CD14-positive monocyte (primary cell): Measurements from ENCODE around the gene PLD1. TPM values are rescaled to one million over a fixed set of nuclear protein-coding genes. Genes with fewer than 3 reads are reported as not detected.

ENCODE experiments used
- DNase-seq, 3 donors: peaks; one replicate each; pipeline ENCODE4 v3.0.0-alpha.2; 2011 to 2022
- H2AFZ ChIP-seq: 2 replicates; pipeline ENCODE4 v1.6.0; 2012; ENCODE audit warnings: mild to moderate bottlenecking, low read depth, low read length, inconsistent platforms; ENCODE audit not compliant: insufficient read depth, poor library complexity, severe bottlenecking
- H3K27ac ChIP-seq, 2 donors: 1 replicate in 1 of 2; 2 replicates in 1 of 2; pipeline ENCODE4 v1.5.1; 2012 to 2013; ENCODE audit warnings: low read length in 2 of 2, control low read depth in 1 of 2, inconsistent platforms in 1 of 2, low read depth in 1 of 2, mild to moderate bottlenecking in 1 of 2
- H3K27me3 ChIP-seq, 2 donors: one replicate each; pipeline versions ENCODE4 v1.6.0 to v1.6.1; 2011 to 2013; ENCODE audit warnings: low read length in 2 of 2; ENCODE audit not compliant: control insufficient read depth in 2 of 2, insufficient read depth in 2 of 2
- H3K36me3 ChIP-seq, 2 donors: replicated peaks in 1 of 2; 1 replicate in 1 of 2; 2 replicates in 1 of 2; pipeline versions ENCODE4 v1.5.1 to v1.6.1; 2012 to 2013; ENCODE audit warnings: low read length in 2 of 2, control low read depth in 1 of 2, inconsistent platforms in 1 of 2, mild to moderate bottlenecking in 1 of 2; ENCODE audit not compliant: insufficient read depth in 2 of 2, control insufficient read depth in 1 of 2
- H3K4me1 ChIP-seq, 2 donors: 1 replicate in 1 of 2; 2 replicates in 1 of 2; pipeline versions ENCODE4 v1.5.1 to v1.6.1; 2012 to 2013; ENCODE audit warnings: low read length in 2 of 2, control low read depth in 1 of 2, inconsistent platforms in 1 of 2, mild to moderate bottlenecking in 1 of 2, moderate library complexity in 1 of 2; ENCODE audit not compliant: insufficient read depth in 2 of 2, control insufficient read depth in 1 of 2
- H3K4me2 ChIP-seq: replicated peaks from 2 replicates; pipeline ENCODE3; 2012; ENCODE audit warnings: low read length, moderate library complexity, mild to moderate bottlenecking; ENCODE audit not compliant: poor library complexity, severe bottlenecking; ENCODE audit errors: extremely low read depth
- H3K4me3 ChIP-seq, 3 experiments: fragments of 200-600 bp in 1 of 3; sonication (generic) in 1 of 3; replicated peaks in 1 of 3; 1 replicate in 2 of 3; 2 replicates in 1 of 3; pipeline ENCODE4 v1.5.1; 2011 to 2013; ENCODE audit warnings: low read length in 3 of 3, mild to moderate bottlenecking in 3 of 3, control low read depth in 2 of 3, low read depth in 2 of 3, inconsistent platforms in 1 of 3, moderate library complexity in 1 of 3
- H3K79me2 ChIP-seq: 2 replicates; pipeline ENCODE4 v1.6.0; 2012; ENCODE audit warnings: mild to moderate bottlenecking, control low read depth, inconsistent platforms, low read length, moderate library complexity; ENCODE audit not compliant: insufficient read depth
- H3K9ac ChIP-seq: 2 replicates; pipeline ENCODE4 v1.6.0; 2017; ENCODE audit warnings: low read length, mild to moderate bottlenecking; ENCODE audit not compliant: insufficient read depth, poor library complexity, severe bottlenecking
- H3K9me3 ChIP-seq, 2 donors: replicated peaks in 1 of 2; 1 replicate in 1 of 2; 2 replicates in 1 of 2; pipeline versions ENCODE4 v1.5.1 to v1.6.1; 2012 to 2013; ENCODE audit warnings: low read length in 2 of 2, control low read depth in 1 of 2; ENCODE audit not compliant: control insufficient read depth in 1 of 2, insufficient read depth in 1 of 2
- H4K20me1 ChIP-seq: 2 replicates; pipeline ENCODE4 v1.6.0; 2012; ENCODE audit warnings: mild to moderate bottlenecking, low read length, control low read depth, moderate library complexity; ENCODE audit not compliant: insufficient read depth
- H3K27ac Mint-ChIP-seq, 7 donors: one replicate each; pipeline ENCODE4 v1.8.0; 2020; ENCODE audit warnings: mild to moderate bottlenecking in 7 of 7, mixed read lengths in 7 of 7, moderate library complexity in 6 of 7, inconsistent platforms in 2 of 7
- H3K27me3 Mint-ChIP-seq, 3 donors: one replicate each; pipeline ENCODE4 v1.8.0; 2021 to 2022; ENCODE audit warnings: low read depth in 3 of 3, mild to moderate bottlenecking in 3 of 3, mixed read lengths in 3 of 3, moderate library complexity in 3 of 3, inconsistent platforms in 1 of 3
- H3K36me3 Mint-ChIP-seq, 2 donors: one replicate each; pipeline ENCODE4 v1.8.0; 2020; ENCODE audit warnings: mixed read lengths in 2 of 2, inconsistent platforms in 1 of 2, mild to moderate bottlenecking in 1 of 2
- H3K4me1 Mint-ChIP-seq: one replicate; pipeline ENCODE4 v1.8.0; 2020; ENCODE audit warnings: mild to moderate bottlenecking, mixed read lengths
- H3K4me3 Mint-ChIP-seq, 2 donors: one replicate each; pipeline ENCODE4 v1.8.0; 2020; ENCODE audit warnings: mild to moderate bottlenecking in 2 of 2, mixed read lengths in 2 of 2, moderate library complexity in 1 of 2
- H3K9me3 Mint-ChIP-seq, 7 donors: one replicate each; pipeline ENCODE4 v1.8.0; 2020 to 2022; ENCODE audit warnings: mixed read lengths in 7 of 7, mild to moderate bottlenecking in 6 of 7, moderate library complexity in 6 of 7, inconsistent platforms in 2 of 7
- WGBS: methylation state at CpG from one replicate; pipeline ENCODE4 v1.1.5; 2013; ENCODE audit warnings: missing lambda C conversion rate; ENCODE audit not compliant: insufficient coverage; 5-methylcytosine and 5-hydroxymethylcytosine counted together
- intact Hi-C, 2 donors: fragments of 100-400 bp; cut with micrococcal nuclease; formaldehyde crosslinking; loops; one replicate each; pipeline versions ENCODE4 v1.15.0 to v1.15.1; 2023
- polyA plus RNA-seq, 3 donors: library from polyadenylated mRNA; depleted of rRNA in 1 of 3; unstranded in 2 of 3; stranded (reverse) in 1 of 3; fragments of 300-500 nt in 2 of 3; fragments of >200 nt in 1 of 3; fragmentation: Illumina TruSeq in 2 of 3; gene quantifications; 1 replicate in 2 of 3; 2 replicates in 1 of 3; pipeline ENCODE4 v1.2.3, GENCODE V29; 2012 to 2021
- TF ChIP-seq, protein P1 (sequence below): fragments of 200-600 bp; IDR thresholded peaks from one replicate; pipeline ENCODE4 v1.8.0; 2022; ENCODE audit warnings: antibody characterized with exemption, mild to moderate bottlenecking

The PLD1 gene
- polyA plus RNA-seq, 3 donors: 5.1 to 7.9 (median 5.8) TPM

DNA sequence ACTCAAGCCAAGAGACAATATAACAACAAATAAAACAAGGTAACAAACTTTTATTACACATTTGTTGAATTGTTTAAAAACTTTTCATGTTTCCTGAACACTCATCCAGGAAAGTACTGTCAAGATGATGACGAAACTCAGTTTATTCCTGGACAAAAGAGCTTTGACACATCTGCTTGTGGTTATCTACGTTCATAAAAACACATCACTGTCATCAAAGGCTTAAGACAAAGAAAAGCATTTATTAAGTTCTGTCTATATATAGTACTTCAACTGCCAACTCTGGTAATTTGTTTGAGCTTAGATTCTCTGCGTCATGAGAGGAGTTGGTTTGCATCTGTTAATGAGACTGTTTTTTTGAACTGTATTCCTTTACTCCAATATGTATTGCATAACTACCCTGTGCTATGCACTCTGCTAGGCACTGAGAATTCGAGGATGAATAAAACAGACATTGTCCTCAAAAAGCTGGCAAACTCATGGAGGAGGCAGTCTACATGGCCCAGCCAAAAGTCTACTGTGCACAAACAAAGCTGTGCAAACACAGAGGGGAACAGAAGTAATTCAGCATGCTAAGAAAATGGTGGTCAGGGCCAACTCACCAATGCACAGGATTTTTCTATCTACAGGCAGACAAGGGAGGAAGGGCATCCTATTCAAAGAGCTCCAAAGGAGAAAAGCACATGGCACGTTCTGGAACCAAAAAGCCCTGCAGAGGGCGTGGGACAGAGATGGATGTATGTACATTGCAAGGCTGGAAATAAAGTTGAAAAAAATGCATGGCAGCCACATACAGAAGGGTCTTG is 21.5 kb downstream of the PLD1 start:
- H3K4me3 ChIP-seq: no peak overlapping the region
- Mint-ChIP-seq H3K4me1 (peaks cover 43% of the 10 kb centered on the region), H3K4me3 (no peak overlapping the region), H3K9me3 (peaks cover 0 to 4% (median 0%) of the 10 kb centered on the region in 7 donors), H3K27me3 (peaks cover 0 to 4% (median 0%) of the 10 kb centered on the region in 3 donors), H3K36me3 (peaks cover 7 to 13% of the 10 kb centered on the region in 2 donors), H3K27ac (peak overlapping the region in 6 of 7 donors; percentile 27 to 79 (median 54))
- 100% methylated on average over 2 of the region's 6 CpGs for WGBS
- H3K27me3 ChIP-seq: no peaks in the 10 kb centered on the region
- H3K9me3 ChIP-seq: no peaks in the 10 kb centered on the region
- peaks cover 17 to 20% of the 10 kb centered on the region in 2 donors for H3K4me1 ChIP-seq
- H3K79me2 ChIP-seq: peaks cover 96% of the 10 kb centered on the region
- DNase-seq: peak in 2 of 3 donors; percentile 23 to 85
- H4K20me1 ChIP-seq: peaks cover 4% of the 10 kb centered on the region
- H3K9ac ChIP-seq: no peak overlapping the region
- TF ChIP-seq, protein P1, sequence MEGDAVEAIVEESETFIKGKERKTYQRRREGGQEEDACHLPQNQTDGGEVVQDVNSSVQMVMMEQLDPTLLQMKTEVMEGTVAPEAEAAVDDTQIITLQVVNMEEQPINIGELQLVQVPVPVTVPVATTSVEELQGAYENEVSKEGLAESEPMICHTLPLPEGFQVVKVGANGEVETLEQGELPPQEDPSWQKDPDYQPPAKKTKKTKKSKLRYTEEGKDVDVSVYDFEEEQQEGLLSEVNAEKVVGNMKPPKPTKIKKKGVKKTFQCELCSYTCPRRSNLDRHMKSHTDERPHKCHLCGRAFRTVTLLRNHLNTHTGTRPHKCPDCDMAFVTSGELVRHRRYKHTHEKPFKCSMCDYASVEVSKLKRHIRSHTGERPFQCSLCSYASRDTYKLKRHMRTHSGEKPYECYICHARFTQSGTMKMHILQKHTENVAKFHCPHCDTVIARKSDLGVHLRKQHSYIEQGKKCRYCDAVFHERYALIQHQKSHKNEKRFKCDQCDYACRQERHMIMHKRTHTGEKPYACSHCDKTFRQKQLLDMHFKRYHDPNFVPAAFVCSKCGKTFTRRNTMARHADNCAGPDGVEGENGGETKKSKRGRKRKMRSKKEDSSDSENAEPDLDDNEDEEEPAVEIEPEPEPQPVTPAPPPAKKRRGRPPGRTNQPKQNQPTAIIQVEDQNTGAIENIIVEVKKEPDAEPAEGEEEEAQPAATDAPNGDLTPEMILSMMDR: no peak
- peaks cover 0 to 3% of the 10 kb centered on the region in 2 donors for H3K36me3 ChIP-seq
- no peak overlapping the region for H3K4me2 ChIP-seq
- intact Hi-C loops: no loop called here
- no peak overlapping the region for H2AFZ ChIP-seq
- H3K27ac ChIP-seq: peak overlapping the region in 1 of 2 donors; percentile 47

DNA sequence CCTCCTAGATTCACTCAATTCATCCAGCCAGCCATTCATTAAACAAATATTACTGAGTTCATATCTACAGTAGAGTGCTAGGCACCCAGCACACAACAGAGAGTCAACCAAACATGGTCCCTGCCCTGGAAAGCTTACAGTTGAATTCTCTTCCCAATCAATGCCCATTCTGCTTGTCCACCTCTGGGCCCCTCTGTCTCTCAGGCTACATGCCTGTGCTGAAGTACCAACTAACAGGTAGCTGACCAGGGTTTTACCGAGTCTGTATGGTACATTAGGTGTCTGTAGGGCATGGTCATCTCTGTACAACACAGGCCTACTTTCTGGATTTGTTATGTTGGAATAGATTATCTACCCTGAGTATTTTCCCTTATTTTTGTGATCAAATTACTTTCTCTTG is 23.3 kb downstream of the PLD1 start:
- no CpG with 5 or more reads among the region's 1 CpG for WGBS
- peaks cover 0 to 4% (median 0%) of the 10 kb centered on the region in 7 donors for H3K9me3 Mint-ChIP-seq

More for the DNA sequence above, 23.3 kb downstream of the PLD1 start:
- Histone ChIP-seq H3K4me1 (peaks cover 33 to 35% of the 10 kb centered on the region in 2 donors), H2AFZ (no peak overlapping the region), H3K9ac (no peak overlapping the region), H3K27me3 (no peaks in the 10 kb centered on the region), H3K4me3 (no peak overlapping the region), H3K27ac (no peak overlapping the region), H3K9me3 (no peaks in the 10 kb centered on the region), H4K20me1 (peaks cover 4% of the 10 kb centered on the region), H3K4me2 (no peak overlapping the region), H3K36me3 (no peaks in the 10 kb centered on the region), H3K79me2 (peaks cover 92% of the 10 kb centered on the region)
- intact Hi-C loops: no loop called here
- TF ChIP-seq, protein P1: no peak
- Mint-ChIP-seq H3K4me1 (peaks cover 35% of the 10 kb centered on the region), H3K27ac (no peak overlapping the region), H3K4me3 (no peak overlapping the region), H3K36me3 (peaks cover 7 to 10% of the 10 kb centered on the region in 2 donors), H3K27me3 (peaks cover 0 to 2% (median 0%) of the 10 kb centered on the region in 3 donors)
- no peak for DNase-seq
